Activated CD4-positive, CD25-positive, alpha-beta regulatory T cell (primary cell): ENCODE results near the gene CRABP1.

Experiments used
- DNase-seq, 4 experiments: peaks; one replicate each; lab custom pipeline; 2025; lab: John Stamatoyannopoulos, UW

The CRABP1 gene

GRCh38 chr15:78347586-78348543 lies 7.7 kb downstream of the CRABP1 start:
- DNase-seq = no peak

DNA sequence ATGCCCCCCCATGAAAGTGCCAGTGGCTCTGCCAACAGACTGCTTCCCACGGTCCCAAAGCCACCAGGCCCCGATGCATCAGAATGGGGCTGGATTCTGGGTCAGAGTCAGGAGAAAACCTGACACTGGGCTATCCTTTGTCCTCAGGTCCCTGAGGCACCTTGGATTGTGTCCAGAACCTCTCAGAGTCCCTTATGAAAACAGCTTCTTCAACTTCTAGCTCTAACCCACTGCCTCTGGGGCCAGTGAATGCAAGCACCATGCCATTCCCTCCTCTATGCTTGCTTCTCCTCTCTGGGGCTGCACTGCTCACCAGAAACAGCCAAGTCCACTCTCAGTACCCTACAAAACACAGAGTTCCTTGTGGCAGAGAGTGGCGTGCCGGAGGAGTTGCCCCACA lies 9.9 kb downstream of the CRABP1 start:
- no peak for DNase-seq

DNA sequence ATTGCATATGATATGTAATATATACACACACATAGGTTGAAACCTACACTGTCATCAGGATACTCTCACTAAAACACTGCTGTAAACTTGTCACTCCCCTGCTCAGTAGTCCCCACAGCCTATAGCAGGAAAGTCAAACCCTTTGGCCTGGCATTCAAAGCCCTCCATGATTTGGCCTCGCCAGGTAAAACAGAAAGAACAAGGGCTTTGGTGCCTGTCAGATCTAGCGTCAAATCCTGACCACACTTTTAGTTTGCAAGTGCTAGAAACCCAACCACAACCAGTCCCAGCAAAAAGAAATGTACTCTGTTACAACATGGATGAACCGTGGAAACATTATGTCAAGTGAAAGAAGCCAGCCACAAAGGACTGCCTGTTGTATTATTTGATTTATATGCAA lies 11.4 kb downstream of the CRABP1 start:
- DNase-seq = no peak

DNA sequence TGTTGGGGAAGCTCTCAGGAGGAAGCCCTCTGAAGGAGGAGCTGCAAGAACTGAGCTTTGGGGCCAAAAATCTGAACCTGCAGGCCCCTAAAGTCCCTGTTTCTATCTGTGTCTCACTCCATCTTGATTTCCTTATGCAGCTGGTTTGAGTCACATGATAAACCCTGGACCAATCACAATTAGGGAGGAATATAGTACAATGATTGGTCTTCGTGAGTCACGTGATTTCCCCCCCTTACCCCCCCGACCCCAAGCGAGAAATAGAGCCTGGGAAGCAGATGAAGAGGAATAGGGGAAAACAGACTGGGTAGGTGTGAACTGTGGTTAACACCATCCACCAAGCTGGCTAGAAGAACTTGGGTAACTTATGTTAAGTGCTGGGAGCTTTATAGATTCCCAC lies 12.9 kb downstream of the CRABP1 start:
- DNase-seq = no peak

DNA sequence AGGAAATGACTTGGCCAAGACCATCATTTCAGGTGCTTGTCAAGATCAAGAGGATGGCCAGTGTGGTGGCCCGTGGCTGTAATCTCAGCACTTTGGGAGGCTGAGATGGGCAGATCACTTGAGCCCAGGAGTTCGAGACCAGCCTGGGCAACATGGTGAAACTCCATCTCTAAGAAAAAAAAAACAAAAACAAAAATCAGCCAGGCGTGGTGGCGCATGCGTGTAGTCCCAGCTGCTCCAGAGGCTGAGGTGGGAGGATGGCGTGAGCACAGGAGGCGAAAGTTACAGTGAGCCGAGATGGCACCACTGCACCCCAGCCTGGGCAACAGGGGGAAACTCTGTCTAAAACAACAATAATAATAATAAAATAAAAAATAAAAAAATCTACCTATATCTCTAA lies 15.0 kb downstream of the CRABP1 start:
- no peak for DNase-seq

- no peak for DNase-seq
Observed at GRCh38 chr15:78358102-78358870, 18.1 kb downstream of the CRABP1 start.

- DNase-seq = no peak
Observed at GRCh38 chr15:78359041-78359808, 19.1 kb downstream of the CRABP1 start.

GRCh38 chr15:78360367-78360801 lies 20.2 kb downstream of the CRABP1 start:
- no peak for DNase-seq

GRCh38 chr15:78360958-78361718 lies 21.0 kb downstream of the CRABP1 start:
- DNase-seq = no peak

DNA sequence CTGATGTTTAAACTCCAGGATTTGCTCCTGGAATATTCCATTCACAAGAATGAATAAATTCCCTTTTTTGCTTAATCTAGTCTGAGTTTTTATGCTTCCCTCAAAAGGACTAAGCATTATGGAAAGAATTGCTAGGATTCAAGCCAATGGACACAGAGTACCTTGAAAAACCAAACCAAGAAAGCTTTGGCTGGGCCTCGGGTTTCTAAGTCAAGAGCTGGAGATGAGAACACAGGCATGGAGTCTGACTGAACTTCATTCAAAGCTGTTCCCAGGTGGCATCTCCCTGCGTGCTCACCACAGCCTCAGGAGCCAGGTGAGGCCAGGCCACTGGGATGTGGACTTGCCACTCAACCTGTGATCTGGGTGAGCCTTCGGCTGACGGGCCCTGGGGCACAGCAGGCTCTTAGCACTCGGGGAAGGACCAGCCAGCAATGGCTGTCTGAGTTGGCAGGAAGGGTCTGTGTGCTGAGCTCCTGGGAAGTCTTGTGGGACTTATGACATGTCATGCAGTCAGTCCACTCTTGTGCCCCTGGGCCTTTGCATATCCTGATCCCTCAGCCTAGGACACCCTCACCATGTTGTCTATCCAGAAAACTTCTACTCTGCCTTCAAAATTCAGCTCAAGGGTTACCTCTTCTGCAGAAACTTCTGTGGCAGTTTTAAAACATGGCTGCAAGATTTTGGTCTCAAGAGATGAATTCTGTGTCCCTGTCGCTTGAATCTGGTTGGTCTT lies 21.8 kb downstream of the CRABP1 start:
- DNase-seq = no peak

DNA sequence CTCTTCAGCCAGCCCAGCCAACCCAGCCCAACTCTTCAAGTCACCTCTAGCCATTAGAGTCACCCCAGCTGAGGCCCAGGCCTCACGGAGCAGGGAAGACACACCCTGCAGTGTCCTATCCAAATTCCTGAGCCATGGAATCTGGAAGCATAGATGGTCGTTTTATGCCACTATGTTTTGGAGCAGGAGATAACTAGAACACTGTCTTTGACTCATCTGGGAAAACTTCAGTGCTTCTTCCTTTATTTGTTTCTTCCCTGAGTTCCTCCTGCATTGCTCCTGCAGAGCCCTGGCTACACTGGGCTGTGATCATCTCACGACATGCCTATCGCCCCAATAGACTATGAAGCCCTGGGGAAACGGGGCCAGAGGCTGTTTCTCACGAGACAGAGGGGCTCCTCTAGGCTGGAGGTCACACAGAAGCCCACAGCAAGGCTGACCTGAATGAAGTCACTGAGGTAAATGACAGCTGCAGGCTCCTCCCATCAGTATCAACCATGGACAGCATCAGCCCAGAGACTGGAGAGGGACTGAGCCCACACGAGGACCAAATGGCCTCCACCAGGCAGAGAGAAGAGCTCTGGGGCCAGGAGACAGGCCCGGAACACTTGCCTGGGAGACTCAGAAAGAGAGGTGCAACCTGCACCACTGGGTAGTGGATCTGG lies 22.7 kb downstream of the CRABP1 start:
- DNase-seq = no peak

DNA sequence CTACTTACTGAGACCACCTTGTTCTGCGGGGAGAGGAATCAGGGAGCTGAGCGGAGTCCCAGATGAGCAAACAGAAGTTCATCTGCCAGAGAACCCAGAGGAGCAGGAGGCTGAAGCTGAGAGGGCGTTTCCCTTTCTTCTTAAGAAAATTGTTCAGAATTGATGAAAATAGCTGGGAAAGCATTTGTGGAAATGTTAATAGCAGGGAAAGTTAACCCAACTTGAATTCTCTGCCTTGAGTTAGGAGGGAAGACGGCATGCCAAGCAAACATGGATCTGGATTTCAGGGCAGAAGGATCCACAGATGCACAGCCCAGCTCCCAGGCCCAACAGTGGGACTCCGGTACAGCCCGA lies 23.2 kb downstream of the CRABP1 start:
- no peak for DNase-seq

GRCh38 chr15:78364233-78364632 lies 24.1 kb downstream of the CRABP1 start:
- DNase-seq = no peak

DNA sequence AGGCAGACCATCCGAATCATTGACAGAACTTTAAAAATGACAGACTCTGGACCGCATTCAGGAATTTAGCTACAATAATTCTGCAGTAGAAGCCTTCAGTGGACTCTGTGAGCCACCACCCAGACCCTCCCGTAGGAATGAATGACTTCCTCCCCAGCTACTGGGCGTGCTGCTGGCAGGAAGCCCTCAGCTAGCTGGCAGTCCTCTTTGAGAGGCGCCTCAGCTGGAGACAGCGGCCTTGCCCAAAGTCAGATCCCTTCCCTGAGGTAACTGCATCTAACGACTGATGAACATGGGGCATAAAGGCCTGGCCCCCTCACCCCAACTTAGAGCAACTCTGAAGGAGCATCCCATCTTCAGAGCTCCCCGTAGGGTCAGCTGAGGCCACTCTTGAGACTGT lies 25.8 kb downstream of the CRABP1 start:
- no peak for DNase-seq

DNA sequence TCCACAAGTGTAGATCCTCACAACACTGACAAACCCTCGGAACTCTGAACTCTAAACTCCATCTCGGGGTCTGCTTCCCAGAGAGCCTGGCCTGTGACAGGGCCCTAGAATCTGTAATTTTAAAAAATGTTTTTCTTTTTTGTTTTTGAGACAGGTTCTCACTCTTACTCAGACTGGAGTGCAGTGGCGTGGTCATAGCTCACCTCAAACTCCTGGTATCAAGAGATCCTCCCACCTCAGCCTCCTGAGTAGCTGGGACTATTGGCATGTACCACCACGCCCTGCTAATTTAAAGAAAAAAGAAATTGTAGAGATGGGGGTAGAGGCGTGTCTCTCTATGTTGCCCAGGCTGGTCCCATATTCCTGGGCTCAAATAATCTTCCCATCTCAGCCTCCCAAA lies 26.2 kb downstream of the CRABP1 start:
- no peak for DNase-seq

- DNase-seq = no peak
Observed at GRCh38 chr15:78368651-78369050, 28.5 kb downstream of the CRABP1 start.

DNA sequence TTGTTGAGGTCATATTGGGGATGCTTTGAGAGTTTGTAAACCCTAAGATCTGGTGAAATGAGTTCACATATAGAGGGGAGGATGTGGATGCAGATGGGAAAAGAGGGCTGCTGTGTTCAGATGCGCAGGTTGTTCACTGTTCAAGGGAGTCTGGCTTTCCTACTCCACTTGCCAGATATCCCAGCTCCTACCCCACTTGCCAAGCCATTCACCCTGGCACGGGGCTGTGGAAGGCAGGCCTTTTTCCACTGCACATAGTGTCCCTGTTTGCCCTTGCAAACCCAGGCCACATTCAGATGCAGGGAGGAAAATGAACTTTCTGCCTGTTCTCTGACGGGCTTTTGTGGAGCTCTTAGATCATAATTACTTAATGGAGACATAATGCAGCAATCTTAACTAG lies 29.0 kb downstream of the CRABP1 start:
- no peak for DNase-seq

- no peak for DNase-seq
Observed at GRCh38 chr15:78370013-78370412, 29.9 kb downstream of the CRABP1 start.

GRCh38 chr15:78372880-78373279 lies 32.7 kb downstream of the CRABP1 start:
- DNase-seq = no peak
